Activated naive CD4-positive, alpha-beta T cell treated with anti-CD3 and anti-CD28 coated beads, Interleukin-2, amount 50 U/mL, for 24 hours (primary cell): ENCODE results near the gene LIAS.

Experiments used
- H3K27ac Mint-ChIP-seq: one replicate; pipeline ENCODE4 v1.8.0; 2021; ENCODE audit warnings: mild to moderate bottlenecking, mixed read lengths
- H3K27me3 Mint-ChIP-seq: one replicate; pipeline ENCODE4 v1.8.0; 2021; ENCODE audit warnings: mixed read lengths
- H3K36me3 Mint-ChIP-seq: one replicate; pipeline ENCODE4 v1.8.0; 2021; ENCODE audit warnings: mixed read lengths
- H3K4me1 Mint-ChIP-seq: one replicate; pipeline ENCODE4 v1.8.0; 2021; ENCODE audit warnings: mixed read lengths
- H3K4me3 Mint-ChIP-seq: one replicate; pipeline ENCODE4 v1.8.0; 2021; ENCODE audit warnings: mild to moderate bottlenecking, mixed read lengths
- H3K9me3 Mint-ChIP-seq: one replicate; pipeline ENCODE4 v1.8.0; 2021; ENCODE audit warnings: mixed read lengths

The LIAS gene

DNA sequence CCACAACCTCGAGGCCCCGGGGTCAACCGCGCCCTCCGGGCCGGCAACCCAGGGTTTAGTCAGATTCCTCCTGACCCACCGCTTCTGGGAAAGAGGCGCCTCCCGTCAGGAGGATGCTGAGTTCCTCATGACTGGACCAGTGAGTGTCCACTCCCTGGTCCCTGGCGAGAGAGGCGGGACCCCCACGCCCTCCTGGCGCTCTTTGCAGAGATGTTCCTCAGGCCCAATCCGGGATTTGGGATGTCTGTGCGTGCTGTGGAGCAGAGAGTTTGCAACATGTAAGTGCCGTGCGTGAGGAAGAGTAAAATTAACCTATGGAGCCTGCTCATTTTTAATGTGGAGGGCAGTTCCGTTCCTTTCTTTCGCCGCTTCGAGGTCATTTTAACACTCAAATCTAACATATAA is 69.2 kb downstream of the LIAS start:
- Mint-ChIP-seq H3K27me3 (no peaks in the 10 kb centered on the region), H3K4me3 (peak overlapping the region; percentile 98)

More for the DNA sequence above, 69.2 kb downstream of the LIAS start:
- H3K36me3 Mint-ChIP-seq = peaks cover 20% of the 10 kb centered on the region
- peak overlapping the region; percentile 74 for H3K27ac Mint-ChIP-seq
- peaks cover 17% of the 10 kb centered on the region for H3K4me1 Mint-ChIP-seq
- H3K9me3 Mint-ChIP-seq = peaks cover 16% of the 10 kb centered on the region
